Neural cell (in vitro differentiated cells): ENCODE measurements around the gene ONECUT3. TPM values are rescaled to one million over a fixed set of nuclear protein-coding genes. Genes with fewer than 3 reads are reported as not detected.

Experiments
- H2AFZ ChIP-seq: fragments of 200-600, 300-800 bp; sonication (generic), shearing (Covaris generic); 2 replicates; pipeline ENCODE4 v1.6.0; 2014; ENCODE audit warnings: low read depth, mild to moderate bottlenecking, antibody characterized with exemption, low read length, moderate library complexity
- H3F3A ChIP-seq: fragments of 200-600 bp; shearing (Covaris generic); 2 replicates; pipeline ENCODE4 v1.6.1; 2016; ENCODE audit warnings: mild to moderate bottlenecking, moderate library complexity, mixed read lengths, antibody characterized with exemption, low read length; ENCODE audit not compliant: insufficient read depth, poor library complexity, severe bottlenecking
- H3K27ac ChIP-seq: fragments of 200-600, 300-800 bp; sonication (generic), shearing (Covaris generic); 2 replicates; pipeline ENCODE4 v1.5.1; 2014; ENCODE audit warnings: mild to moderate bottlenecking, low read length, moderate library complexity
- H3K27me3 ChIP-seq: fragments of 300-800, 200-600 bp; sonication (generic), shearing (Covaris generic); 2 replicates; pipeline ENCODE4 v1.6.0; 2014; ENCODE audit warnings: mild to moderate bottlenecking, low read depth, low read length, moderate library complexity; ENCODE audit not compliant: insufficient read depth
- H3K36me3 ChIP-seq: fragments of 300-800, 200-600 bp; sonication (generic), shearing (Covaris generic); 2 replicates; pipeline ENCODE4 v1.5.1; 2014; ENCODE audit warnings: mild to moderate bottlenecking, antibody characterized with exemption, low read length, moderate library complexity; ENCODE audit not compliant: insufficient read depth
- H3K4me2 ChIP-seq: fragments of 300-800, 200-600 bp; sonication (generic), shearing (Covaris generic); 2 replicates; pipeline ENCODE4 v1.6.0; 2014; ENCODE audit warnings: mild to moderate bottlenecking, low read length
- H3K4me3 ChIP-seq: fragments of 300-800, 200-600 bp; sonication (generic), shearing (Covaris generic); 2 replicates; pipeline ENCODE4 v1.5.1; 2014; ENCODE audit warnings: mild to moderate bottlenecking, low read length, moderate library complexity
- H3K79me2 ChIP-seq: fragments of 200-600 bp; shearing (Covaris generic); replicated peaks from 2 replicates; pipeline ENCODE4 v1.6.0; 2014; ENCODE audit warnings: mild to moderate bottlenecking, low read length, moderate library complexity; ENCODE audit not compliant: insufficient read depth
- H3K9ac ChIP-seq: fragments of 300-800, 200-600 bp; sonication (generic), shearing (Covaris generic); 2 replicates; pipeline ENCODE4 v1.6.1; 2016; ENCODE audit warnings: mild to moderate bottlenecking, low read length, mixed read lengths
- H3K9me2 ChIP-seq: fragments of 200-600 bp; shearing (Covaris generic); 2 replicates; pipeline ENCODE4 v1.6.1; 2016; ENCODE audit warnings: mild to moderate bottlenecking, low read length, mixed read lengths; ENCODE audit not compliant: insufficient read depth
- H3K9me3 ChIP-seq: fragments of 200-600, 300-800 bp; sonication (generic), shearing (Covaris generic); 2 replicates; pipeline ENCODE4 v1.6.1; 2016; ENCODE audit warnings: mild to moderate bottlenecking, mixed run types, low read length, moderate library complexity, mixed read lengths
- H4K20me1 ChIP-seq: fragments of 200-600 bp; shearing (Covaris generic); 2 replicates; pipeline ENCODE4 v1.6.1; 2016; ENCODE audit warnings: mild to moderate bottlenecking, mixed run types; ENCODE audit not compliant: insufficient read depth
- EP300 ChIP-seq: fragments of 450-650 bp; conservative IDR thresholded peaks from 2 replicates; pipeline ENCODE4 v1.6.1; 2014; ENCODE audit warnings: antibody characterized with exemption, mild to moderate bottlenecking, moderate library complexity; ENCODE audit not compliant: poor library complexity, severe bottlenecking
- EZH2 ChIP-seq: fragments of 200-600, 300-800 bp; shearing (Covaris generic), sonication (generic); IDR thresholded peaks from 2 replicates; pipeline ENCODE4 v1.6.1; 2014; ENCODE audit warnings: antibody characterized with exemption, low read length, borderline replicate concordance, mild to moderate bottlenecking; ENCODE audit not compliant: insufficient read depth, poor library complexity, severe bottlenecking
- MXI1 ChIP-seq: fragments of 450-650 bp; conservative IDR thresholded peaks from 2 replicates; pipeline ENCODE4 v1.6.1; 2014; ENCODE audit warnings: antibody characterized with exemption, mild to moderate bottlenecking; ENCODE audit not compliant: poor library complexity, severe bottlenecking
- POLR2AphosphoS5 ChIP-seq: IDR thresholded peaks from 2 replicates; pipeline ENCODE4 v1.6.1; 2012
- RAD21 ChIP-seq: fragments of 450-650 bp; conservative IDR thresholded peaks from 2 replicates; pipeline ENCODE4 v1.6.1; 2014; ENCODE audit warnings: antibody characterized with exemption, mild to moderate bottlenecking, moderate library complexity
- SMC3 ChIP-seq: fragments of 450-650 bp; conservative IDR thresholded peaks from 2 replicates; pipeline ENCODE4 v1.6.1; 2014; ENCODE audit warnings: antibody characterized with exemption, mild to moderate bottlenecking, moderate library complexity; ENCODE audit not compliant: poor library complexity
- TAF1 ChIP-seq: IDR thresholded peaks from 2 replicates; pipeline ENCODE4 v1.6.1; 2012; ENCODE audit warnings: low read depth
- polyA plus RNA-seq: library from polyadenylated mRNA; depleted of rRNA; stranded (reverse); fragments of >200 nt; gene quantifications from 2 replicates; pipeline ENCODE4 v1.2.3, GENCODE V29; 2014
- TF ChIP-seq, protein P1 (sequence below): fragments of 450-650 bp; IDR thresholded peaks from 2 replicates; pipeline ENCODE4 v1.5.1; 2014; ENCODE audit warnings: antibody characterized with exemption, mild to moderate bottlenecking, moderate library complexity; ENCODE audit not compliant: poor library complexity, severe bottlenecking
- TF ChIP-seq, protein P2 (sequence below): IDR thresholded peaks from 2 replicates; pipeline ENCODE4 v1.6.1; 2012; ENCODE audit warnings: borderline replicate concordance

ONECUT3 gene
- polyA plus RNA-seq, 1 donor from 2014 or later: 0.45 TPM

DNA sequence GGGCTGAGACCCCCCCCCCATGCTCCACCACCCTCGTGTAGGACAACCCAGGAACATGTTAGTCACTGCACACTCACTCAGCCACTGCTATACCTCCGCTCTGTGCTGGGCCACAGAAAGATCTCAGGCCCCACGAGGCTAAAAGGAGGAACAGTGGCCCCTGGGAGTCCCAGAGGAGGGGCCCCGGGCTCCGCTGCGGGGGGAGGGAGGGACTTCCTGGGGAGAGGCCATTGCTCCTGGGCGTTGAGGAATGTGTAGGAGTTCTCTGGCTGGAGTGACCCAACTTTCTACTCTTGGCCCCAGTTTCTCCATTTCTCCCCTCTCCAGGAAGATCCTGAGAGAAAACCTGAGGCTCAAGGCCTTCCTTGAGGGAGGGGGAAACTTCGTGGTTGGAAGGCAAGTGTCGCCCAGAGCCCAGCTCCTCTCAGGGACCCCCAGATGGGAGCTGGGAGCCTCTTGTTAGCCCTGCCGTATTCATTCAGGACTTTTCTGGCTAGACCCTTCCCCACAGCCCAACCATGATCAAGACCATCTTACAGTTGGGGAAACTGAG is 13.6 kb downstream of the ONECUT3 start:
- Histone ChIP-seq H3K79me2 (no peaks in the 10 kb centered on the region), H3K27ac (no peak overlapping the region), H3K4me2 (no peak overlapping the region), H4K20me1 (no peaks in the 10 kb centered on the region), H3F3A (no peaks in the 10 kb centered on the region), H3K27me3 (peaks cover 95% of the 10 kb centered on the region), H3K4me3 (no peak overlapping the region), H3K9me2 (no peaks in the 10 kb centered on the region), H3K9ac (no peak overlapping the region), H3K9me3 (peaks cover 11% of the 10 kb centered on the region), H3K36me3 (no peaks in the 10 kb centered on the region), H2AFZ (no peak overlapping the region)
- TF ChIP-seq, protein P1, sequence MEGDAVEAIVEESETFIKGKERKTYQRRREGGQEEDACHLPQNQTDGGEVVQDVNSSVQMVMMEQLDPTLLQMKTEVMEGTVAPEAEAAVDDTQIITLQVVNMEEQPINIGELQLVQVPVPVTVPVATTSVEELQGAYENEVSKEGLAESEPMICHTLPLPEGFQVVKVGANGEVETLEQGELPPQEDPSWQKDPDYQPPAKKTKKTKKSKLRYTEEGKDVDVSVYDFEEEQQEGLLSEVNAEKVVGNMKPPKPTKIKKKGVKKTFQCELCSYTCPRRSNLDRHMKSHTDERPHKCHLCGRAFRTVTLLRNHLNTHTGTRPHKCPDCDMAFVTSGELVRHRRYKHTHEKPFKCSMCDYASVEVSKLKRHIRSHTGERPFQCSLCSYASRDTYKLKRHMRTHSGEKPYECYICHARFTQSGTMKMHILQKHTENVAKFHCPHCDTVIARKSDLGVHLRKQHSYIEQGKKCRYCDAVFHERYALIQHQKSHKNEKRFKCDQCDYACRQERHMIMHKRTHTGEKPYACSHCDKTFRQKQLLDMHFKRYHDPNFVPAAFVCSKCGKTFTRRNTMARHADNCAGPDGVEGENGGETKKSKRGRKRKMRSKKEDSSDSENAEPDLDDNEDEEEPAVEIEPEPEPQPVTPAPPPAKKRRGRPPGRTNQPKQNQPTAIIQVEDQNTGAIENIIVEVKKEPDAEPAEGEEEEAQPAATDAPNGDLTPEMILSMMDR: no peak
- TF ChIP-seq EZH2 (no peak), MXI1 (no peak), TAF1 (no peak), POLR2AphosphoS5 (no peak), RAD21 (no peak)

DNA sequence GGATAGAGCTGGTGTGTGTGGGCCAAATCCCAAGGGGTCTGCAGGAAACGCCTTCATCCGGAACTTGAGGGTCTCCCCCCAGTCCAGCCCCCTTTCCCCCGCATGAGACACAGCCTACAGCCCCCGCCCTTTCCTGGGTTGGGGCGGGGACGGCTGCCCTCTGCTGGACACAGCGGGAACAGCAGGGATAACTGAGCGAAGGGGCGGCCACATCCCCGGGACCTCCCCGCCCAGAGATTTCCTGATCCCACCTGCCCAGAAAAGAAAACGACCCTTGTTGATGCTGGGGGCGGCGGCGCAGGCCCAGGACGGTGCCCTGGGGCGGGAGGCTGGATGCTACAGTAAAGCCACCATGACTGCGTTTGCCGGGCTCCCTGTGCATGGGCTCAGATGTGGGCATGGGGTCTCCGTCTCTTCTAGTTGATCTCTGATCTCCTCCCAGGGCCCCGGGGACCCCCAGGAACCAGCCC is 14.2 kb downstream of the ONECUT3 start:
- Histone ChIP-seq H3K36me3 (no peaks in the 10 kb centered on the region), H3K4me3 (no peak overlapping the region), H3K9me2 (no peaks in the 10 kb centered on the region), H3K27ac (no peak overlapping the region), H3K9me3 (peaks cover 11% of the 10 kb centered on the region), H4K20me1 (no peaks in the 10 kb centered on the region), H3K27me3 (peaks cover 94% of the 10 kb centered on the region), H2AFZ (no peak overlapping the region), H3F3A (no peaks in the 10 kb centered on the region), H3K9ac (no peak overlapping the region), H3K4me2 (no peak overlapping the region), H3K79me2 (no peaks in the 10 kb centered on the region)
- TF ChIP-seq EP300 (no peak), TAF1 (no peak), POLR2AphosphoS5 (no peak), EZH2 (no peak), MXI1 (no peak), SMC3 (peak; percentile 90), RAD21 (peak; percentile 78)
- TF ChIP-seq, protein P1: peak; percentile 87
- TF ChIP-seq, protein P2, sequence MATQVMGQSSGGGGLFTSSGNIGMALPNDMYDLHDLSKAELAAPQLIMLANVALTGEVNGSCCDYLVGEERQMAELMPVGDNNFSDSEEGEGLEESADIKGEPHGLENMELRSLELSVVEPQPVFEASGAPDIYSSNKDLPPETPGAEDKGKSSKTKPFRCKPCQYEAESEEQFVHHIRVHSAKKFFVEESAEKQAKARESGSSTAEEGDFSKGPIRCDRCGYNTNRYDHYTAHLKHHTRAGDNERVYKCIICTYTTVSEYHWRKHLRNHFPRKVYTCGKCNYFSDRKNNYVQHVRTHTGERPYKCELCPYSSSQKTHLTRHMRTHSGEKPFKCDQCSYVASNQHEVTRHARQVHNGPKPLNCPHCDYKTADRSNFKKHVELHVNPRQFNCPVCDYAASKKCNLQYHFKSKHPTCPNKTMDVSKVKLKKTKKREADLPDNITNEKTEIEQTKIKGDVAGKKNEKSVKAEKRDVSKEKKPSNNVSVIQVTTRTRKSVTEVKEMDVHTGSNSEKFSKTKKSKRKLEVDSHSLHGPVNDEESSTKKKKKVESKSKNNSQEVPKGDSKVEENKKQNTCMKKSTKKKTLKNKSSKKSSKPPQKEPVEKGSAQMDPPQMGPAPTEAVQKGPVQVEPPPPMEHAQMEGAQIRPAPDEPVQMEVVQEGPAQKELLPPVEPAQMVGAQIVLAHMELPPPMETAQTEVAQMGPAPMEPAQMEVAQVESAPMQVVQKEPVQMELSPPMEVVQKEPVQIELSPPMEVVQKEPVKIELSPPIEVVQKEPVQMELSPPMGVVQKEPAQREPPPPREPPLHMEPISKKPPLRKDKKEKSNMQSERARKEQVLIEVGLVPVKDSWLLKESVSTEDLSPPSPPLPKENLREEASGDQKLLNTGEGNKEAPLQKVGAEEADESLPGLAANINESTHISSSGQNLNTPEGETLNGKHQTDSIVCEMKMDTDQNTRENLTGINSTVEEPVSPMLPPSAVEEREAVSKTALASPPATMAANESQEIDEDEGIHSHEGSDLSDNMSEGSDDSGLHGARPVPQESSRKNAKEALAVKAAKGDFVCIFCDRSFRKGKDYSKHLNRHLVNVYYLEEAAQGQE: no peak
